ENCODE data around the gene PPIL1.

The PPIL1 gene

DNA sequence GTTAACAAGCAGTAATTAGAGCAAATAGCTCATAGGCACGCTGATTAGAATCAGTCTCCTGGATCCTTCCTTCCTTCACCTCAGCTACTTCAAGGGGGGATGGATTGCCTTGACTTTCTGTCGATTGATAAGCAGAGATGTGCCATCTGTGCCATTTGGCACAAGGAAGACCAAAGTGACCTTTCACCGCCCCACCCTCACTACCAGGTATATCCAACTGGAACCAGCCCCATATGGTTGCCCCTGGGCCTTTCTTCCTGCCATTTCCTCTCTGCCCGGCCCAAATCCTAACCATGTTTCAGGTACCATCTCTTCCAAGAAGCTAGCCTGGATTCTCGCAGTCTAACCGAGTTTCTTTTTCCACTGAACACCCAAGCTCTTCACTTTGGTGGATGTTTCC, 26.6 kb downstream of the PPIL1 start:
- Histone ChIP-seq H4K20me1 (peaks cover 0 to 31% (median 0%) of the 10 kb centered on the region in 11 experiments; a peak in 5 of 22 replicates), H3K9ac (0 out of 22 replicates have a peak overlapping the region, but pooled peaks of 2 of the 11 experiments have one; percentile 53 to 59), H3K4me1 (peaks cover 51 to 66% (median 57%) of the 10 kb centered on the region in 10 experiments), H3K36me3 (peaks cover 0 to 13% (median 0%) of the 10 kb centered on the region in 11 experiments; a peak in 5 of 22 replicates), H3K4me3 (no peak overlapping the region), H3K9me3 (replicated peaks in 1 of 11) (peaks cover 0 to 8% (median 0%) of the 10 kb centered on the region in 11 experiments; a peak in 2 of 22 replicates), H3K27ac (peak overlapping the region in 1 of 11 experiments; percentile 14; a peak in 1 of 22 replicates), H3K27me3 (peaks cover 0 to 7% (median 0%) of the 10 kb centered on the region in 11 experiments; a peak in 2 of 22 replicates), H3K4me2 (peak overlapping the region; percentile 76 to 99 (median 93))
- no peak for TF ChIP-seq Cebpa-rat (IDR thresholded peaks at IDR 0.05)

DNA sequence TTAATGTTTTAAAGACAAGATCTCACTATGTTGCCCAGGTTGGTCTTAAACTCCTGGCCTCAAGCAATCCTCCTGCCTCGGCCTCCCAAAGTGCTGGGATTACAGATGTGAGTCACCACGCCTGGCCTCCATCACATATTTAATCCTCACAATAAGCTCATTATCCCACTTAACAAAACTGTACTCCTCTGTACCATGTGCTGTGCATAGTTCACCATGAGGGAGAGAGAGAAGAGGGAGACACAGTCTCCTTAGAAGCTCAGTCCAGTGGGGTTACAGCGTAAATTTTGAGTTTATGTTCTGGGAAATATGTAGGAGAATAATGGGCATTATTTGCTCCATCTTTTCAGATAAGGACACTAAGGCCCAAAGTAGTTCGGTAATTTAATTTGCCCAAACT, 27.5 kb downstream of the PPIL1 start:
- Histone ChIP-seq H3K27ac (no peak overlapping the region), H3K36me3 (peaks cover 0 to 8% (median 0%) of the 10 kb centered on the region in 11 experiments; a peak in 4 of 22 replicates), H3K9me3 (replicated peaks in 1 of 11) (peaks cover 0 to 8% (median 0%) of the 10 kb centered on the region in 11 experiments; a peak in 2 of 22 replicates), H3K9ac (no peak overlapping the region), H3K4me1 (peaks cover 44 to 63% (median 52%) of the 10 kb centered on the region in 10 experiments), H3K4me2 (peak overlapping the region in 3 of 11 experiments; percentile 91 to 94 (median 93); a peak in 1 of 22 replicates), H4K20me1 (peaks cover 0 to 31% (median 0%) of the 10 kb centered on the region in 11 experiments; a peak in 6 of 22 replicates), H3K27me3 (peaks cover 0 to 15% (median 2%) of the 10 kb centered on the region in 11 experiments; a peak in 8 of 22 replicates), H3K4me3 (no peak overlapping the region)
- no peak for TF ChIP-seq Cebpa-rat (IDR thresholded peaks at IDR 0.05)

DNA sequence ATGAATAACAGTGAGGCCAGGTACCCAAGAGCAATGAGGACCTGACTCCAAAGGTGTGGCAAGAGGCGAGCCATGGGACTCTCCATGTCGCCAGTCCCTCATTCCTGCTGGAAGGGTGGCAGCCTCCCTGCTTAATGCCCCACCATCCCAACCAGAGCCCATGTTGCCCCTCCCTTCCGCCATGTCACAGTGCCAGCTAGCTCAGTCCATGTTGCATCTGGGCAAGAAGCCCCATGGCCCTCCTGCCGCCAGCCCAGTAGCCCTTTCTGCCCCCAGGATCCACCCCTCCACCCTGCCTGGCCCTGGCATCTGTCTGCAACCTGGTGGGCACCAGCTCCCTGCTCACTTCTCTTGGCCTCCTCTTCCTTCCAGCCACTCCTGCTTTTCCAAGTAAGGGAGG, 29.4 kb downstream of the PPIL1 start:
- Histone ChIP-seq H3K9ac (no peak overlapping the region), H3K9me3 (replicated peaks in 1 of 11) (no peaks in the 10 kb centered on the region), H3K4me1 (peaks cover 31 to 58% (median 43%) of the 10 kb centered on the region in 10 experiments), H3K27ac (no peak overlapping the region), H3K27me3 (peaks cover 12 to 33% (median 21%) of the 10 kb centered on the region in 11 experiments), H3K4me3 (no peak overlapping the region), H4K20me1 (peaks cover 0 to 30% (median 10%) of the 10 kb centered on the region in 11 experiments; a peak in 16 of 22 replicates), H3K36me3 (no peaks in the 10 kb centered on the region), H3K4me2 (peak overlapping the region in 3 of 11 experiments; percentile 25 to 35 (median 28); a peak in 1 of 22 replicates)
- TF ChIP-seq Cebpa-rat (IDR thresholded peaks at IDR 0.05), result no peak

DNA sequence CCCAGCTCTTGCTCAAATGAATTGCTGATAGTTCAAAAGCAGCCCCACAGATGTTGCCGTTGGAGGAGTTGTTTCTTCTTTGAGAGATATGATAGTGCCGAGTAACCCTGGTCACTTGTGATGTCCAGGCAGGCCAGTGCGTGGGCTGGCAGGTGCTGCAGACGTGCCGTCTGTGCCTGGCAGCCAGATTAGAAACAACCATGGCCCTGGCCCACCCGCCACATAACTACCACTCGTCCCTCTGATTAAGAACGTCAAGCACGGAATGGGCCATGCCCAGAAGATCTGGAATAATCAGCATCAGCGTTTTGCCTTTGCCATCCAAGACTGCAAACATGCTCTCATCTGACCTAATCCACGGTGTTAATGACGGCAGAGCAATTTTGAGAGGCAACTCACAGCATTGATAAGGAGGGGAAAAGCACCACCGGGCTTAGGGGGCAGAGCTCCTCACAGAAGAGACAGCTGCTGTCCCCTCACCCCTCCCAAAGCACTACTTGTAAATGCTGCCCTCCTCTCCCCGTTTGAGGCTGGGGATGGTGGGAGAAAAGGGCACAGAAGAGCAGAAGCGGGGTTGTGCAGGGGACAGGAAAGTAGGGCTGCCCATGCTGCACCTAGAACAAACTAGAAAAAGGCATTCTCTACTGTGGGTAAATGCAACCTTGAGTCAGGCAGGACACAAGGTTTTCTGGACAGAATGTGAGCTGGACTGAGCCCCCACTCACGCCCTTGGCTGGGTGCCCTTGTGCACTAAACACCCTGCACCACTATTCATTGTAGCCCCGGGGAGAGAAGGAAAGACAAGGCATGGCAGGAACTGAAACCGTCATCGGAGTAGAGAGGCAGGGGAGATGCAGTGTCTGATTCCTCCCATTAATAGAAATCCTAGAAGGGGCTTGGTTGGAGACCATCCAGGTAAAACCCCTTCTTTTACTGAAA, 30.1 kb downstream of the PPIL1 start:
- Histone ChIP-seq H3K4me3 (no peak overlapping the region), H3K4me2 (peak overlapping the region in 5 of 11 experiments; percentile 19 to 35 (median 25); a peak in 5 of 22 replicates), H3K27me3 (peaks cover 19 to 40% (median 29%) of the 10 kb centered on the region in 11 experiments), H3K9me3 (replicated peaks in 1 of 11) (no peaks in the 10 kb centered on the region), H3K27ac (no peak overlapping the region), H3K9ac (no peak overlapping the region), H3K36me3 (no peaks in the 10 kb centered on the region), H4K20me1 (peaks cover 0 to 29% (median 13%) of the 10 kb centered on the region in 11 experiments; a peak in 16 of 22 replicates), H3K4me1 (peaks cover 27 to 55% (median 41%) of the 10 kb centered on the region in 10 experiments)
- no peak for TF ChIP-seq Cebpa-rat (IDR thresholded peaks at IDR 0.05)

DNA sequence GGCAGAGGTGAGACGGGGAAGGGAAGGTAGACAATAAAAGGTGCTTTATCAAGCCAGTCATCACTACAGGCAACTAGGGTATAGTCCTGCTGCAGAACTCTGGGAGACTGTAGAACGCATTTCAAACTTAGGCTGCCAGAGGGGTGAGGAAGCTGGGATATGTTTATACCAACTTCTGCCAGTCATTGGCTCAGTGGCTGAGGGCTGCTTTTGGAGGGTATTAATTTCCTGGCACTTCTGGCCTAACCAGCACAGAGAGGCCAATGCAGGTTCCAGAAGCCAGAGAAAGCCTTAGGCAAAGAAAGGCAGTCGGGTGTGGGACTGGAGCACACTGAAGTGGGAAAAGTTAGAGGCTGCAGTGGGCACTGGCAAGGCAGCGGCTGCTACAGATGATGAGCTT, 31.4 kb downstream of the PPIL1 start:
- no peaks in the 10 kb centered on the region for H3K36me3 ChIP-seq
- peaks cover 20 to 49% (median 35%) of the 10 kb centered on the region in 10 experiments for H3K4me1 ChIP-seq
- H3K27me3 ChIP-seq, result peaks cover 33 to 54% (median 42%) of the 10 kb centered on the region in 11 experiments
- no peak overlapping the region for H3K27ac ChIP-seq
- H4K20me1 ChIP-seq, result peaks cover 0 to 34% (median 20%) of the 10 kb centered on the region in 11 experiments; a peak in 16 of 22 replicates
- H3K9me3 ChIP-seq (replicated peaks in 1 of 11), result no peaks in the 10 kb centered on the region
- peak overlapping the region in 3 of 11 experiments; percentile 59 to 64 (median 61); a peak in 3 of 22 replicates for H3K4me2 ChIP-seq
- TF ChIP-seq Cebpa-rat (IDR thresholded peaks at IDR 0.05), result no peak
- H3K9ac ChIP-seq, result no peak overlapping the region
- H3K4me3 ChIP-seq, result no peak overlapping the region

DNA sequence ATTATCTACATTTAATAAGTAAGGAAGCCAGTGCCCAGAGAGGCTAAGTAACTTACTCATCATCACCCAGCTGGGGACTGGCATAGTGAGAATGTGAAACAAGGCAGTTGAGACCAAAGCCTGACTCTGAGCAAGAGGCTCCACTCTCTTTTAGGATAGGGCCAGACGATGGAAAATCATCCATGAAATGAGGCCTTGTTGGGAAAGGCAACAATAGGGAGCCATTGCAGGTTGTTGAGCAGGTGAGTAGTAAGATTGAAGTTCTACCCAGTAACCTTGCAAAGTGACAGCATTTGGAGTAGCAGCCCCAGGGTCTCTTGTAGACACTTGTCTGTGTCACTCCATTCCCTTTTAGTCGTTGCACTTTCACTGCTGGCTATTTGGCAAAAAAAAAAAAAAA, 32.8 kb downstream of the PPIL1 start:
- no peak overlapping the region for H3K27ac ChIP-seq
- H3K4me1 ChIP-seq, result peaks cover 16 to 46% (median 28%) of the 10 kb centered on the region in 10 experiments
- peak overlapping the region in 4 of 11 experiments; percentile 35 to 64 (median 60); a peak in 3 of 22 replicates for H3K4me2 ChIP-seq
- no peaks in the 10 kb centered on the region for H3K36me3 ChIP-seq
- H3K9me3 ChIP-seq (replicated peaks in 1 of 11), result no peaks in the 10 kb centered on the region
- H3K9ac ChIP-seq, result no peak overlapping the region
- H4K20me1 ChIP-seq, result peaks cover 0 to 42% (median 20%) of the 10 kb centered on the region in 11 experiments; a peak in 16 of 22 replicates
- TF ChIP-seq Cebpa-rat (IDR thresholded peaks at IDR 0.05), result no peak
- peaks cover 47 to 68% (median 56%) of the 10 kb centered on the region in 11 experiments for H3K27me3 ChIP-seq
- no peak overlapping the region for H3K4me3 ChIP-seq

DNA sequence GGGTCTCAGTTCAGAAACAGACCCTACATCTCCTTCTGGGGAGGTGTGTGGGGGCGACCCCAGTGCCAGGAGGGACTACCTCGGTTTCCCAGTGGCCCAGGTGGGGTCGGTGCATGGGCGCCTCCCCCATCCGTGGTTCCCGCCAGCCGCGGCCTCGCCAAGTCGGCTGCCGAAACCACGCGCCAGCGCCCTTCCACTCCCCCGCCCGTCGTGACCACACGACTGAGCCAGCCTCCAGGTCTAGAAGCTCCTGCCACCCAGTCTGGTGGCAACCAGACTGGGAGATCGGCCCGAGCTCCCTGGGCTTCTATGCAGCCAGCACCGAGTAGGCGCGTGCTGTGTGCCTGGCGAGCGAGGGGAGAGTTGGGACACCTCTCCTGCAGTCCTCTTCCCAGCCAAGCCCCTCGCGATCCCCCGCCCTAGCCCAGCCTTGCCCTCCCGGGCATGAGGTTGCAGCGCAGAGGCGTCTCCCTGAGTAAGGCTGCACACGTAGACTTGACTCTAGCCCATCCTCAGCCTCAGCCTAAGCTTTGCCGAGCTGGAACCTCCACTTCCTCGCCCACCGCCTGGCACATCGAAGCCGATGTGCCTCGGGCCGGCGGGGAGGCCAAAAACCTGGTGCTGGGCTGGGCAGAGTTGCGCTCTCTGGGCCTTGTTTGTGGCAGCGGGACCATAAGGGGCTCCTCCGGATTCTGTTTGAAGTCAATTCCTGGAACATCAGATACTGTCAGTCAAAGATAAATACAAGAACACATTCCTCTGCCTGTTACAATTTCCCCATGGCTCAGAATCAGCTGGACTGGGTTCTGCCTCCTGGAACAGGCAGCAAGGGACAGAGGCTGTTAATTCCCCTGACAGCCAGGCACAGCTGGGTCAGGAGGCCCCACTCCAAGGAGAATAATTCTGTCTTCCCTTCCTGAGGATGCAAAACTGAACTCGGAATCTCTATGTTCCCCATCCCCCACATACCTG, 33.9 kb downstream of the PPIL1 start:
- peak overlapping the region in 5 of 11 experiments; percentile 58 to 73 (median 63); a peak in 3 of 22 replicates for H3K9ac ChIP-seq

More for the DNA sequence above, 33.9 kb downstream of the PPIL1 start:
- H3K4me3 ChIP-seq, result peak overlapping the region; percentile 50 to 69 (median 60)
- H3K36me3 ChIP-seq, result no peaks in the 10 kb centered on the region
- no peak overlapping the region for H3K27ac ChIP-seq
- no peak for TF ChIP-seq Cebpa-rat (IDR thresholded peaks at IDR 0.05)
- peak overlapping the region; percentile 86 to 96 (median 90) for H3K4me2 ChIP-seq
- H4K20me1 ChIP-seq, result peaks cover 0 to 45% (median 20%) of the 10 kb centered on the region in 11 experiments; a peak in 16 of 22 replicates
- no peaks in the 10 kb centered on the region for H3K9me3 ChIP-seq (replicated peaks in 1 of 11)
- peaks cover 16 to 48% (median 32%) of the 10 kb centered on the region in 10 experiments for H3K4me1 ChIP-seq
- peaks cover 54 to 72% (median 60%) of the 10 kb centered on the region in 11 experiments for H3K27me3 ChIP-seq
